ENCODE results near the gene HIRIP3. TPM values are rescaled to one million over a fixed set of nuclear protein-coding genes. Genes with fewer than 3 reads are reported as not detected.

HIRIP3 gene
- total and polyA plus RNA-seq, 2 experiments from 2014 or later: 22.2 to 26.7 TPM

- DNase-seq (ENCODE audit: low read depth in 1 of 2, low spot score in 1 of 2): no peak
- no peak for TF ChIP-seq CTCF (IDR thresholded peaks at IDR 0.05; ENCODE audit: low read depth, low read length)
- no peaks in the 10 kb centered on the region for H3K9me3 ChIP-seq (ENCODE audit: low read depth)
- H3K4me1 ChIP-seq (ENCODE audit: low read depth): no peaks in the 10 kb centered on the region
- H3K27me3 ChIP-seq: peaks cover 36% of the 10 kb centered on the region
- H3K36me3 ChIP-seq: no peaks in the 10 kb centered on the region
- H3K27ac ChIP-seq: no peak overlapping the region
- H3K4me3 ChIP-seq: peak overlapping the region; percentile 37
Observed at GRCh38 chr16:30011714-30012504, 16.5 kb upstream of the HIRIP3 start.

GRCh38 chr16:30010844-30011713 is 15.7 kb upstream of the HIRIP3 start, which contains the start of gene DOC2A:
TSS of gene DOC2A (minus strand) at chr16:30011027. CDS start at chr16:30010222, 805 bp downstream.
- peak in 1 of 2 donors; percentile 49 for DNase-seq (ENCODE audit: low read depth in 1 of 2, low spot score in 1 of 2)
- no peaks in the 10 kb centered on the region for H3K9me3 ChIP-seq (ENCODE audit: low read depth)
- peaks cover 36% of the 10 kb centered on the region for H3K27me3 ChIP-seq
- H3K4me1 ChIP-seq (ENCODE audit: low read depth): no peaks in the 10 kb centered on the region
- H3K27ac ChIP-seq: no peak within 1 kb of the TSS
- H3K36me3 ChIP-seq: no peaks in the 10 kb centered on the region
- H3K4me3 ChIP-seq: peak within 1 kb of the TSS; percentile 37
- TF ChIP-seq CTCF (IDR thresholded peaks at IDR 0.05; ENCODE audit: low read depth, low read length): no peak

- Histone ChIP-seq H3K9me3 (ENCODE audit: low read depth) (no peaks in the 10 kb centered on the region), H3K4me3 (peak overlapping the region; percentile 37), H3K27ac (no peak overlapping the region), H3K36me3 (no peaks in the 10 kb centered on the region), H3K4me1 (ENCODE audit: low read depth) (no peaks in the 10 kb centered on the region), H3K27me3 (peaks cover 36% of the 10 kb centered on the region)
- no peak for TF ChIP-seq CTCF (IDR thresholded peaks at IDR 0.05; ENCODE audit: low read depth, low read length)
- no peak for DNase-seq (ENCODE audit: low read depth in 1 of 2, low spot score in 1 of 2)
Observed at GRCh38 chr16:30009990-30010843, 14.8 kb upstream of the HIRIP3 start.

- no peak for DNase-seq (ENCODE audit: low read depth in 1 of 2, low spot score in 1 of 2)
- Histone ChIP-seq H3K27ac (no peak overlapping the region), H3K36me3 (no peaks in the 10 kb centered on the region), H3K9me3 (ENCODE audit: low read depth) (no peaks in the 10 kb centered on the region), H3K27me3 (peaks cover 36% of the 10 kb centered on the region), H3K4me3 (no peak overlapping the region), H3K4me1 (ENCODE audit: low read depth) (no peaks in the 10 kb centered on the region)
- no peak for TF ChIP-seq CTCF (IDR thresholded peaks at IDR 0.05; ENCODE audit: low read depth, low read length)
Observed at GRCh38 chr16:30009085-30009862, 13.9 kb upstream of the HIRIP3 start.
